ENCODE data around the gene RDH5. TPM values are rescaled to one million over a fixed set of nuclear protein-coding genes. Genes with fewer than 3 reads are reported as not detected.
A peak's percentile ranks its signal among the peaks of the same experiment; 100 is the strongest.

The RDH5 gene
- total and polyA plus RNA-seq, 2 of the 13 experiments (the other 11 are each of a cell fraction or from before 2014, with no cell fraction given) = 2.6 to 5.7 TPM

- no peak for TF ChIP-seq LCORL (IDR thresholded peaks at IDR 0.05)
- TF ChIP-seq LCORL (CRISPR knock-in tag; IDR thresholded peaks at IDR 0.05) = 0 out of 2 replicates have a peak, but pooled peaks have one; percentile 52
- peak; percentile 22 for TF ChIP-seq TEAD3 (CRISPR knock-in tag; optimal IDR thresholded peaks at IDR 0.05; ENCODE audit: borderline replicate concordance)
- peak; percentile 59; the same call in 1 of the 2 replicates for TF ChIP-seq HOMEZ (CRISPR knock-in tag; IDR thresholded peaks at IDR 0.05; ENCODE audit: low read depth)
- TF ChIP-seq ZNF839 (CRISPR knock-in tag; IDR thresholded peaks at IDR 0.05; ENCODE audit: borderline replicate concordance) = no peak
- peak; percentile 80 for TF ChIP-seq RAD21 (CRISPR knock-in tag; IDR thresholded peaks at IDR 0.05)
- peak; percentile 71; the same call in 1 of the 2 replicates for TF ChIP-seq MIXL1 (CRISPR knock-in tag; IDR thresholded peaks at IDR 0.05)
- TF ChIP-seq HMGXB4 (CRISPR knock-in tag; IDR thresholded peaks at IDR 0.05; ENCODE audit: borderline replicate concordance in 1 of 2, low read depth in 1 of 2) = peak; percentile 83 to 93
- TF ChIP-seq ZNF776 (CRISPR knock-in tag; IDR thresholded peaks at IDR 0.05) = no peak
- peak; percentile 63; the same call in 1 of the 2 replicates for TF ChIP-seq IKZF5 (CRISPR knock-in tag; IDR thresholded peaks at IDR 0.05)
- no peak for TF ChIP-seq NCOA5 (CRISPR knock-in tag; IDR thresholded peaks at IDR 0.05)
- TF ChIP-seq ZNF891 (CRISPR knock-in tag; IDR thresholded peaks at IDR 0.05) = 0 out of 2 replicates have a peak, but pooled peaks have one; percentile 15
- TF ChIP-seq GMEB1 (CRISPR knock-in tag; IDR thresholded peaks at IDR 0.05; ENCODE audit: borderline replicate concordance) = no peak; the same call in 1 of the 2 replicates
- peak; percentile 52; the same call in 1 of the 2 replicates for TF ChIP-seq POGK (CRISPR knock-in tag; conservative IDR thresholded peaks at IDR 0.05)
- 0 out of 2 replicates have a peak, but pooled peaks have one; percentile 23 for TF ChIP-seq ZNF121 (CRISPR knock-in tag; IDR thresholded peaks at IDR 0.05)
- TF ChIP-seq ZFX (CRISPR knock-in tag; IDR thresholded peaks at IDR 0.05; ENCODE audit: low read depth) = peak; percentile 60; the same call in 1 of the 2 replicates
- TF ChIP-seq PBX2 (CRISPR knock-in tag; IDR thresholded peaks at IDR 0.05) = no peak
Observed at GRCh38 chr12:55736780-55737580, 16.8 kb downstream of the RDH5 start (continued).
